GM23338 (cell line): ENCODE measurements around the gene PDE4D. TPM values are rescaled to one million over a fixed set of nuclear protein-coding genes. Genes with fewer than 3 reads are reported as not detected.

Experiments
- ATAC-seq: fragments of 200-7000 bp; cut with Tn5 transposase; 3 replicates; pipeline ENCODE4 v1.9.1; 2020
- DNase-seq: peaks from one replicate; pipeline ENCODE4 v3.0.0-alpha.2; 2015; ENCODE audit warnings: low spot score
- H2AFZ ChIP-seq: fragments of 200-600 bp; sonication (generic); 2 replicates; pipeline ENCODE4 v1.8.0; 2016; ENCODE audit warnings: antibody characterized with exemption, mild to moderate bottlenecking, moderate library complexity
- H3F3A ChIP-seq: fragments of 200-600 bp; sonication (generic); replicated peaks from 2 replicates; pipeline ENCODE4 v1.8.0; 2017; ENCODE audit warnings: antibody characterized with exemption, mixed run types, low read depth
- H3K27ac ChIP-seq: fragments of 200-600 bp; sonication (generic); 2 replicates; pipeline ENCODE4 v1.6.1; 2016; ENCODE audit warnings: low read depth
- H3K27me3 ChIP-seq: fragments of 200-600 bp; sonication (generic); 2 replicates; pipeline ENCODE4 v1.8.0; 2016; ENCODE audit warnings: mild to moderate bottlenecking, mixed run types, moderate library complexity; ENCODE audit not compliant: insufficient read depth
- H3K36me3 ChIP-seq: fragments of 200-600 bp; sonication (generic); 2 replicates; pipeline ENCODE4 v1.8.0; 2016; ENCODE audit warnings: mild to moderate bottlenecking; ENCODE audit not compliant: insufficient read depth
- H3K4me1 ChIP-seq: fragments of 200-600 bp; sonication (generic); 2 replicates; pipeline ENCODE4 v1.8.0; 2016; ENCODE audit warnings: mild to moderate bottlenecking, moderate library complexity; ENCODE audit not compliant: insufficient read depth
- H3K4me2 ChIP-seq: fragments of 200-600 bp; sonication (generic); 2 replicates; pipeline ENCODE4 v1.7.1; 2017; ENCODE audit warnings: mixed run types
- H3K4me3 ChIP-seq: fragments of 200-600 bp; sonication (generic); 2 replicates; pipeline ENCODE4 v1.6.1; 2016; ENCODE audit warnings: mixed run types
- H3K79me2 ChIP-seq: fragments of 200-600 bp; sonication (generic); replicated peaks from 2 replicates; pipeline ENCODE4 v1.8.0; 2017; ENCODE audit warnings: mild to moderate bottlenecking; ENCODE audit not compliant: insufficient read depth
- H3K9me2 ChIP-seq: fragments of 200-600 bp; sonication (generic); 2 replicates; pipeline ENCODE4 v1.8.0; 2017; ENCODE audit not compliant: insufficient read depth
- H4K20me1 ChIP-seq: fragments of 200-600 bp; sonication (generic); replicated peaks from 2 replicates; pipeline ENCODE4 v1.8.0; 2017; ENCODE audit warnings: mild to moderate bottlenecking; ENCODE audit not compliant: insufficient read depth
- H3K27ac Mint-ChIP-seq: 2 replicates; pipeline ENCODE4 v1.8.0; 2020; ENCODE audit warnings: inconsistent platforms, mild to moderate bottlenecking, moderate library complexity, mixed read lengths
- H3K27me3 Mint-ChIP-seq: 3 replicates; pipeline ENCODE4 v1.8.0; 2022; ENCODE audit warnings: low read depth, mild to moderate bottlenecking, moderate library complexity, mixed read lengths, inconsistent platforms; ENCODE audit not compliant: insufficient read depth, poor library complexity
- H3K36me3 Mint-ChIP-seq: 3 replicates; pipeline ENCODE4 v1.8.0; 2021; ENCODE audit warnings: low read depth, mild to moderate bottlenecking, inconsistent platforms, moderate library complexity, mixed read lengths
- H3K4me1 Mint-ChIP-seq: 3 replicates; pipeline ENCODE4 v1.8.0; 2020; ENCODE audit warnings: mild to moderate bottlenecking, inconsistent platforms, mixed read lengths
- H3K4me3 Mint-ChIP-seq: 3 replicates; pipeline ENCODE4 v1.8.0; 2021; ENCODE audit warnings: moderate library complexity, mild to moderate bottlenecking, inconsistent platforms, mixed read lengths
- H3K9me3 Mint-ChIP-seq: 3 replicates; pipeline ENCODE4 v1.8.0; 2020; ENCODE audit warnings: moderate library complexity, mild to moderate bottlenecking, inconsistent platforms, mixed read lengths
- CREB1 ChIP-seq: fragments of 250-450 bp; sonication (Bioruptor Pico); IDR thresholded peaks from 2 replicates; pipeline ENCODE4 v1.5.0; 2020; ENCODE audit warnings: low read depth, mild to moderate bottlenecking, moderate library complexity
- CTCF ChIP-seq, 2 experiments: fragments of 200-600 bp in 1 of 2; sonication (generic) in 1 of 2; conservative IDR thresholded peaks; 2 replicates each; pipeline versions ENCODE4 v1.5.1 to v1.6.1; 2016 to 2017; ENCODE audit warnings: antibody characterized with exemption in 2 of 2, low read depth in 2 of 2, mild to moderate bottlenecking in 2 of 2, moderate library complexity in 1 of 2
- ETS1 ChIP-seq: IDR thresholded peaks from 2 replicates; pipeline ENCODE4 v1.6.1; 2016; ENCODE audit warnings: antibody characterized with exemption
- EZH2phosphoT487 ChIP-seq: fragments of 200-600 bp; sonication (generic); IDR thresholded peaks from one replicate; pipeline ENCODE4 v1.8.1; 2018; ENCODE audit warnings: antibody characterized with exemption; ENCODE audit not compliant: unreplicated experiment
- JUNB ChIP-seq: IDR thresholded peaks from one replicate; pipeline ENCODE4 v1.6.1; 2016; ENCODE audit warnings: antibody characterized with exemption; ENCODE audit not compliant: unreplicated experiment
- NANOG ChIP-seq: IDR thresholded peaks from 2 replicates; pipeline ENCODE4 v1.6.1; 2016; ENCODE audit warnings: antibody characterized with exemption, borderline replicate concordance
- POLR2AphosphoS5 ChIP-seq: IDR thresholded peaks from 2 replicates; pipeline ENCODE4 v1.6.1; 2016; ENCODE audit warnings: antibody characterized with exemption, low read depth
- REST ChIP-seq: IDR thresholded peaks from one replicate; pipeline ENCODE4 v1.6.1; 2018; ENCODE audit warnings: antibody characterized with exemption; ENCODE audit not compliant: unreplicated experiment
- STAT1 ChIP-seq: IDR thresholded peaks from one replicate; pipeline ENCODE4 v1.6.1; 2016; ENCODE audit warnings: antibody characterized with exemption; ENCODE audit not compliant: unreplicated experiment
- ZNF114 ChIP-seq: fragments of 250-450 bp; sonication (Bioruptor Pico); IDR thresholded peaks from 2 replicates; pipeline ENCODE4 v1.5.0; 2020; ENCODE audit warnings: mild to moderate bottlenecking, moderate library complexity
- polyA plus RNA-seq: library from polyadenylated mRNA; unstranded; fragments of >200 nt; fragmentation: Nextera tagmentation; extraction: Ambion mirVana; gene quantifications from 2 replicates; pipeline ENCODE4 v1.2.1, GENCODE V29; 2016
- total RNA-seq: library from RNA; depleted of rRNA; stranded (reverse); fragments of >200 nt; shearing (Covaris generic); gene quantifications from 2 replicates; pipeline ENCODE4 v1.2.3, GENCODE V29; 2014
- TF ChIP-seq, protein P1 (sequence below): fragments of 250-450 bp; sonication (Bioruptor Pico); IDR thresholded peaks from 2 replicates; pipeline ENCODE4 v1.5.0; 2020; ENCODE audit warnings: mild to moderate bottlenecking, moderate library complexity

The PDE4D gene
- total and polyA plus RNA-seq, 2 experiments from 2014 or later, result 2.1 to 4.7 TPM

GRCh38 chr5:59264639-59265245 lies 628.8 kb downstream of the PDE4D start:
- H3K9me3 Mint-ChIP-seq, result no peaks in the 10 kb centered on the region
- Histone ChIP-seq H3K27me3 (no peaks in the 10 kb centered on the region), H3K79me2 (no peaks in the 10 kb centered on the region), H3K4me2 (no peak overlapping the region), H3K27ac (no peak overlapping the region), H3K9me2 (no peaks in the 10 kb centered on the region), H3K4me3 (no peak overlapping the region), H4K20me1 (no peaks in the 10 kb centered on the region), H3K4me1 (no peaks in the 10 kb centered on the region), H3K36me3 (no peaks in the 10 kb centered on the region), H2AFZ (peak overlapping the region; percentile 16; the same call in 1 of the 2 replicates), H3F3A (no peaks in the 10 kb centered on the region)
- no peak overlapping the region for H3K4me3 Mint-ChIP-seq
- TF ChIP-seq CREB1 (CRISPR knock-in tag) (no peak), NANOG (no peak), CTCF (conservative IDR thresholded peaks at IDR 0.05; ENCODE audit: low read depth in 2 of 2) (no peak), JUNB (no peak), ETS1 (no peak), REST (no peak), EZH2phosphoT487 (no peak), STAT1 (no peak), ZNF114 (CRISPR knock-in tag) (no peak), POLR2AphosphoS5 (no peak)
- TF ChIP-seq, protein P1, sequence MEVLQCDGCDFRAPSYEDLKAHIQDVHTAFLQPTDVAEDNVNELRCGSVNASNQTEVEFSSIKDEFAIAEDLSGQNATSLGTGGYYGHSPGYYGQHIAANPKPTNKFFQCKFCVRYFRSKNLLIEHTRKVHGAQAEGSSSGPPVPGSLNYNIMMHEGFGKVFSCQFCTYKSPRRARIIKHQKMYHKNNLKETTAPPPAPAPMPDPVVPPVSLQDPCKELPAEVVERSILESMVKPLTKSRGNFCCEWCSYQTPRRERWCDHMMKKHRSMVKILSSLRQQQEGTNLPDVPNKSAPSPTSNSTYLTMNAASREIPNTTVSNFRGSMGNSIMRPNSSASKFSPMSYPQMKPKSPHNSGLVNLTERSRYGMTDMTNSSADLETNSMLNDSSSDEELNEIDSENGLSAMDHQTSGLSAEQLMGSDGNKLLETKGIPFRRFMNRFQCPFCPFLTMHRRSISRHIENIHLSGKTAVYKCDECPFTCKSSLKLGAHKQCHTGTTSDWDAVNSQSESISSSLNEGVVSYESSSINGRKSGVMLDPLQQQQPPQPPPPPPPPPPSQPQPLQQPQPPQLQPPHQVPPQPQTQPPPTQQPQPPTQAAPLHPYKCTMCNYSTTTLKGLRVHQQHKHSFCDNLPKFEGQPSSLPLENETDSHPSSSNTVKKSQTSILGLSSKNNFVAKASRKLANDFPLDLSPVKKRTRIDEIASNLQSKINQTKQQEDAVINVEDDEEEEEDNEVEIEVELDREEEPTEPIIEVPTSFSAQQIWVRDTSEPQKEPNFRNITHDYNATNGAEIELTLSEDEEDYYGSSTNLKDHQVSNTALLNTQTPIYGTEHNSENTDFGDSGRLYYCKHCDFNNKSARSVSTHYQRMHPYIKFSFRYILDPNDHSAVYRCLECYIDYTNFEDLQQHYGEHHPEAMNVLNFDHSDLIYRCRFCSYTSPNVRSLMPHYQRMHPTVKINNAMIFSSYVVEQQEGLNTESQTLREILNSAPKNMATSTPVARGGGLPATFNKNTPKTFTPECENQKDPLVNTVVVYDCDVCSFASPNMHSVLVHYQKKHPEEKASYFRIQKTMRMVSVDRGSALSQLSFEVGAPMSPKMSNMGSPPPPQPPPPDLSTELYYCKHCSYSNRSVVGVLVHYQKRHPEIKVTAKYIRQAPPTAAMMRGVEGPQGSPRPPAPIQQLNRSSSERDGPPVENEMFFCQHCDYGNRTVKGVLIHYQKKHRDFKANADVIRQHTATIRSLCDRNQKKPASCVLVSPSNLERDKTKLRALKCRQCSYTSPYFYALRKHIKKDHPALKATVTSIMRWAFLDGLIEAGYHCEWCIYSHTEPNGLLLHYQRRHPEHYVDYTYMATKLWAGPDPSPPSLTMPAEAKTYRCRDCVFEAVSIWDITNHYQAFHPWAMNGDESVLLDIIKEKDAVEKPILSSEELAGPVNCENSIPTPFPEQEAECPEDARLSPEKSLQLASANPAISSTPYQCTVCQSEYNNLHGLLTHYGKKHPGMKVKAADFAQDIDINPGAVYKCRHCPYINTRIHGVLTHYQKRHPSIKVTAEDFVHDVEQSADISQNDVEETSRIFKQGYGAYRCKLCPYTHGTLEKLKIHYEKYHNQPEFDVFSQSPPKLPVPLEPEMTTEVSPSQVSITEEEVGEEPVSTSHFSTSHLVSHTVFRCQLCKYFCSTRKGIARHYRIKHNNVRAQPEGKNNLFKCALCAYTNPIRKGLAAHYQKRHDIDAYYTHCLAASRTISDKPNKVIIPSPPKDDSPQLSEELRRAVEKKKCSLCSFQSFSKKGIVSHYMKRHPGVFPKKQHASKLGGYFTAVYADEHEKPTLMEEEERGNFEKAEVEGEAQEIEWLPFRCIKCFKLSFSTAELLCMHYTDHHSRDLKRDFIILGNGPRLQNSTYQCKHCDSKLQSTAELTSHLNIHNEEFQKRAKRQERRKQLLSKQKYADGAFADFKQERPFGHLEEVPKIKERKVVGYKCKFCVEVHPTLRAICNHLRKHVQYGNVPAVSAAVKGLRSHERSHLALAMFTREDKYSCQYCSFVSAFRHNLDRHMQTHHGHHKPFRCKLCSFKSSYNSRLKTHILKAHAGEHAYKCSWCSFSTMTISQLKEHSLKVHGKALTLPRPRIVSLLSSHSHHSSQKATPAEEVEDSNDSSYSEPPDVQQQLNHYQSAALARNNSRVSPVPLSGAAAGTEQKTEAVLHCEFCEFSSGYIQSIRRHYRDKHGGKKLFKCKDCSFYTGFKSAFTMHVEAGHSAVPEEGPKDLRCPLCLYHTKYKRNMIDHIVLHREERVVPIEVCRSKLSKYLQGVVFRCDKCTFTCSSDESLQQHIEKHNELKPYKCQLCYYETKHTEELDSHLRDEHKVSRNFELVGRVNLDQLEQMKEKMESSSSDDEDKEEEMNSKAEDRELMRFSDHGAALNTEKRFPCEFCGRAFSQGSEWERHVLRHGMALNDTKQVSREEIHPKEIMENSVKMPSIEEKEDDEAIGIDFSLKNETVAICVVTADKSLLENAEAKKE (CRISPR knock-in tag), result no peak
- no peaks in the 10 kb centered on the region for H3K36me3 Mint-ChIP-seq
- ATAC-seq (peak; percentile 57), DNase-seq (peak; percentile 43)
- peaks cover 1% of the 10 kb centered on the region for H3K27me3 Mint-ChIP-seq
- H3K27ac Mint-ChIP-seq, result no peak overlapping the region; the same call in 1 of the 2 replicates
- peaks cover 7% of the 10 kb centered on the region; the same call in 2 of the 3 replicates for H3K4me1 Mint-ChIP-seq
